Bronchus fibroblast of lung (primary cell): ENCODE measurements around the gene RTN3. TPM values are rescaled to one million over a fixed set of nuclear protein-coding genes. Genes with fewer than 3 reads are reported as not detected.

ENCODE experiments used
- total RNA-seq: library from RNA; depleted of rRNA; stranded (reverse); fragments of >200 nt; gene quantifications from 2 replicates; pipeline ENCODE4 v1.2.3, GENCODE V29; 2015

The RTN3 gene, protein sequence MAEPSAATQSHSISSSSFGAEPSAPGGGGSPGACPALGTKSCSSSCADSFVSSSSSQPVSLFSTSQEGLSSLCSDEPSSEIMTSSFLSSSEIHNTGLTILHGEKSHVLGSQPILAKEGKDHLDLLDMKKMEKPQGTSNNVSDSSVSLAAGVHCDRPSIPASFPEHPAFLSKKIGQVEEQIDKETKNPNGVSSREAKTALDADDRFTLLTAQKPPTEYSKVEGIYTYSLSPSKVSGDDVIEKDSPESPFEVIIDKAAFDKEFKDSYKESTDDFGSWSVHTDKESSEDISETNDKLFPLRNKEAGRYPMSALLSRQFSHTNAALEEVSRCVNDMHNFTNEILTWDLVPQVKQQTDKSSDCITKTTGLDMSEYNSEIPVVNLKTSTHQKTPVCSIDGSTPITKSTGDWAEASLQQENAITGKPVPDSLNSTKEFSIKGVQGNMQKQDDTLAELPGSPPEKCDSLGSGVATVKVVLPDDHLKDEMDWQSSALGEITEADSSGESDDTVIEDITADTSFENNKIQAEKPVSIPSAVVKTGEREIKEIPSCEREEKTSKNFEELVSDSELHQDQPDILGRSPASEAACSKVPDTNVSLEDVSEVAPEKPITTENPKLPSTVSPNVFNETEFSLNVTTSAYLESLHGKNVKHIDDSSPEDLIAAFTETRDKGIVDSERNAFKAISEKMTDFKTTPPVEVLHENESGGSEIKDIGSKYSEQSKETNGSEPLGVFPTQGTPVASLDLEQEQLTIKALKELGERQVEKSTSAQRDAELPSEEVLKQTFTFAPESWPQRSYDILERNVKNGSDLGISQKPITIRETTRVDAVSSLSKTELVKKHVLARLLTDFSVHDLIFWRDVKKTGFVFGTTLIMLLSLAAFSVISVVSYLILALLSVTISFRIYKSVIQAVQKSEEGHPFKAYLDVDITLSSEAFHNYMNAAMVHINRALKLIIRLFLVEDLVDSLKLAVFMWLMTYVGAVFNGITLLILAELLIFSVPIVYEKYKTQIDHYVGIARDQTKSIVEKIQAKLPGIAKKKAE
- total RNA-seq, result 71.5 and 76.0 TPM in 2 replicates

DNA sequence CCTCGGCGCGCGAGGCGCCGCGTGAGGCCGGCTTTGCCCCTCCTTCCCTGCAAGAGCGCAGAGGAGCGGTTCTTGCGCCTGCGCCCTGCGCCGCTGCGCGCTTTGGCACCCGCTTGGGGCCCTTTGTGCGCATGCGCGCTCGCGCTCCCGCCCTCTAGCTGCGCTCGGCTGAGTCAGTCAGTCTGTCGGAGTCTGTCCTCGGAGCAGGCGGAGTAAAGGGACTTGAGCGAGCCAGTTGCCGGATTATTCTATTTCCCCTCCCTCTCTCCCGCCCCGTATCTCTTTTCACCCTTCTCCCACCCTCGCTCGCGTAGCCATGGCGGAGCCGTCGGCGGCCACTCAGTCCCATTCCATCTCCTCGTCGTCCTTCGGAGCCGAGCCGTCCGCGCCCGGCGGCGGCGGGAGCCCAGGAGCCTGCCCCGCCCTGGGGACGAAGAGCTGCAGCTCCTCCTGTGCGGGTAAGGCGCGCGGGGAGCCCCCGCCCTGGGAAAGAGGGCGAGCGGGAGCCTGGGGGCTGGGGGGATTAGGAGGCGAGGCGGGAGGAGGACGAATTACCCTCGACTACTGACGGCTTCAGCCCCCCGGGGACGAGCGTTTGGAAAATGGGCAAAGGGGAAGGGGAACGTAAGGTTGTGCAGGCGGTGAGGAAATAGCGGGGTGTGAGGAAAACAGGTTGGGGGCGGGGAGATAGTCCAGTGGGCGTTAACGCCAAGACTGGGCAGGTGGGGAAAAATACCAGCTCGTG is at the start of gene RTN3:
Gene RTN3, plus strand, starts transcription at position 180 of the 745 bp plus-strand sequence. Its CDS starts 137 bp downstream, at position 317.

DNA sequence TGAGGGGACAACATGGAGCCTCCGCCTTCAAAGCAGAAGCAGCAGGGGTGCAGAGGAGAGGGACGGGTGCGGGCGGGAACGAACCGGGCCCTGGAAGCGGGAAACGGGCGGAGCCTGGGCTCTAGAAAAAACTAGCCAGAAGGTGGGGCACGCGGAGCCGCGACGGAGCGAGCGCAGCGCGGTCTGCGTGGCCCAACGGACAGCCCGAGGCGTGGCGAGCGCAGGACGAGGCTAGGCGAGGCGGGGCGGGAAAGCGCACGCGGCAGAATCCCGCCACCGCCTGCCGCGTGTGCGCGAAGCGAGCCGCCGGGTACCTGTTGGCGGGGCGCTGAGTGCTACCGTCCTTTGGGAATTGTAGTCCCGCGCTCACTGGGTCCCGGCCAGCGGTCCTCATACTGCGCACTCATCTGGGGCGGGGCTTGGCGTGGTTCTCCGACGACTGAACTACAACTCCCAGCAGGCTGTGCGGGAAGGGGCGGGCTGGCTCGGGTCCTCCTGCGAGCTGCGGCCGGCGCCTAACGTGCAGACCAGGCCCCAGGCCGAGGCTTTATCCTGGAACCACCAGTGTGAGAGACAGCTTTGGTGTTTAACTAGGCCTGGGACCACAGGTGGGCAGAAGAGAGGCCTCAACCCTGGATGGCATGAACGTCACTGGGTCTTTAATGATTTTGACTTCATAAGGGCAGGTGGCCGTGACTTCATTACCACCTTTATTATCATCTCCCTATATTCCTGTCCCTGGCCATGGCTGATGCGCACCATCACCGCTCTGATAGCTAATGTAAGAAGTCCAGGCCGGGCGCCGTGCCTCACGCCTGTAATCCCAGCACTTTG is 9.8 kb upstream of the RTN3 start, which contains the start of gene ATL3:
Gene ATL3, minus strand, starts transcription at position 55 of the 834 bp plus-strand sequence. Its CDS starts 41 bp downstream, at position 14.

DNA sequence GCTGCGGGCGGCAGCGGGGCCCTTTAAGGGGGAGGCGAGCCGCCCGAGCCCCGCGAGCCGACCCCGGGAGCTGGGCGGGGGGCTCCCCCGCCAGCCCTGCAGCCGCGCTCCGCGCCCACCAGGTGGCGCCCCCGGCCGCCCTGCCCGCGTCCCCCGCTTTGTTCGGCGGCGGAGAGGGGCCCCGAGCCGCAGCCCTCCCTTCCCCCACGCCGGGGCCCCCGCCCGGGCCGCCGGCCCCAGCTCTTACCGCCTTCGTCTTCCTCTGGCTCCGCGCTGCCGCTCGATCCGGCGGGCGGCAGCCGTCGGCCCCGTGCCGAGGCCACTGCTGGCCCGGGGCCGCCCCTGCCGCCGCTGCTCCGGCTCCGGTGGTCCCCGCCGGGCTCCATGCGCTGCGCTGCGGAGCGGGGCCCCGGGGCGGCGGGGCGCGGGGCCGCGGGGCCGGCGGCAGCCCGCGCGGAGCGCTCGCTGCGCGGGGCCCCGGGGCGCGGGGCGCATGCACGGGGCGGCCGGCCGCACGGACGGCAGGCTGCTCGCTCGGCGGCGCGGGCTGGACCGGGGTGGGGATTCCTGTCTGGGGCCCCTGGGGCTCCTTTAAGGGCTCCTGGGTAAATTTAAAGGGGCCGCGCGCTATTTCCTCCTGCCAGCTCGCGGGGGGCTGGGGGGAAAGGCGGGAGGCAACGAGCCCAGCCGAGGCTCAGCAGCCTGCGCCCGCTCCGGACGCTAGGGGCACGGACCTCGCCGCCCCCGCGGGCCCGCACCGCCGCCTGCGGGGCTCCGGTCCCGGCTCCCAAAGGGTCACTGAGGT is 87.1 kb downstream of the RTN3 start, which contains the start of gene ZFTA:
Gene ZFTA, minus strand, starts transcription at position 539 of the 805 bp plus-strand sequence. Its CDS starts 153 bp downstream, at position 386.

Other genes with a start within 250 kb of the RTN3 start
- not detected in 2 replicates for gene PLAAT5, start 190.3 kb upstream of the RTN3 start, total RNA-seq
- gene LGALS12, start 175.4 kb upstream of the RTN3 start, total RNA-seq, result 0.30 TPM in 1 of 2 replicates, not detected in the other
- gene PLAAT4, start 144.7 kb upstream of the RTN3 start, total RNA-seq, result 5.0 and 6.7 TPM in 2 replicates
- not detected in 2 replicates for gene PLAAT2, start 118.1 kb upstream of the RTN3 start, total RNA-seq
- gene PLAAT3, start 67.1 kb upstream of the RTN3 start, total RNA-seq, result 3.9 and 5.7 TPM in 2 replicates
- 52.5 and 65.1 TPM in 2 replicates for gene ATL3, start 10.1 kb upstream of the RTN3 start, total RNA-seq
- 9.2 and 16.0 TPM in 2 replicates for gene ZFTA, start 87.3 kb downstream of the RTN3 start, total RNA-seq
- gene SPINDOC, start 132.0 kb downstream of the RTN3 start, total RNA-seq, result 19.3 and 21.7 TPM in 2 replicates
- 13.7 and 14.8 TPM in 2 replicates for gene MARK2, start 157.6 kb downstream of the RTN3 start, total RNA-seq
- gene RCOR2, start 235.7 kb downstream of the RTN3 start, total RNA-seq, result 7.4 and 8.6 TPM in 2 replicates